Measurements from ENCODE around the gene TBX4. TPM values are rescaled to one million over a fixed set of nuclear protein-coding genes. Genes with fewer than 3 reads are reported as not detected.
A peak's percentile ranks its signal among the peaks of the same experiment; 100 is the strongest.

TBX4 gene
- total and polyA plus RNA-seq, 2 donors from 2014 or later: not detected

DNA sequence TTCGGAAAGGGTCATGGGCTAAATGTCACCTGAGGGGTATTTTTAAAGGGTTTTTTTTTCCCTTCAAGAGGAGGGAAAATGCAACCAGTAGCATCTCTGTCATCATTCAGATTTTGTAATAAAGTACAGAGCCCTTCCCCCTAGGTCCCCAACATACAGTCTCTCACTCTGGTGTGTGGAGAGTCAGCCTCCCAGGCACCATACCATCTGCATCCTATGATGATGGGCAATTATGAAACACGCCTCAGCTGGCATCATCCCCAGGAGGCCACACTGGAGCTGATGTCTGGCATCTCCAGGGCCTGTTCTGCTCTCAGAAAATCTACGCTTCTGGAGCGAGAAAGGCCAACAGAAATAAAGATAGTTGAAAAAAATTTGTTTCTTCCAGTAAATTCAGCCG lies 32.0 kb downstream of the TBX4 start:
- Histone ChIP-seq H3K27me3 (ENCODE audit: control insufficient read depth, insufficient read depth, low read length) (no peaks in the 10 kb centered on the region), H3K9me3 (ENCODE audit: control insufficient read depth in 2 of 3, insufficient read depth in 1 of 3, low read length in 3 of 3) (no peaks in the 10 kb centered on the region), H3K4me3 (ENCODE audit: low read length in 3 of 3) (no peak overlapping the region), H3K4me1 (ENCODE audit: control insufficient read depth in 2 of 3, insufficient read depth in 2 of 3, low read depth in 1 of 3, low read length in 3 of 3) (no peaks in the 10 kb centered on the region), H3K36me3 (ENCODE audit: control insufficient read depth in 2 of 3, insufficient read depth in 3 of 3, low read length in 3 of 3) (no peaks in the 10 kb centered on the region), H3K27ac (ENCODE audit: low read depth in 2 of 2, low read length in 2 of 2) (no peak overlapping the region), H3K9ac (ENCODE audit: low read length in 3 of 3) (no peak overlapping the region)
- no peak for DNase-seq
- no peak for FAIRE-seq
- TF ChIP-seq, protein P1, sequence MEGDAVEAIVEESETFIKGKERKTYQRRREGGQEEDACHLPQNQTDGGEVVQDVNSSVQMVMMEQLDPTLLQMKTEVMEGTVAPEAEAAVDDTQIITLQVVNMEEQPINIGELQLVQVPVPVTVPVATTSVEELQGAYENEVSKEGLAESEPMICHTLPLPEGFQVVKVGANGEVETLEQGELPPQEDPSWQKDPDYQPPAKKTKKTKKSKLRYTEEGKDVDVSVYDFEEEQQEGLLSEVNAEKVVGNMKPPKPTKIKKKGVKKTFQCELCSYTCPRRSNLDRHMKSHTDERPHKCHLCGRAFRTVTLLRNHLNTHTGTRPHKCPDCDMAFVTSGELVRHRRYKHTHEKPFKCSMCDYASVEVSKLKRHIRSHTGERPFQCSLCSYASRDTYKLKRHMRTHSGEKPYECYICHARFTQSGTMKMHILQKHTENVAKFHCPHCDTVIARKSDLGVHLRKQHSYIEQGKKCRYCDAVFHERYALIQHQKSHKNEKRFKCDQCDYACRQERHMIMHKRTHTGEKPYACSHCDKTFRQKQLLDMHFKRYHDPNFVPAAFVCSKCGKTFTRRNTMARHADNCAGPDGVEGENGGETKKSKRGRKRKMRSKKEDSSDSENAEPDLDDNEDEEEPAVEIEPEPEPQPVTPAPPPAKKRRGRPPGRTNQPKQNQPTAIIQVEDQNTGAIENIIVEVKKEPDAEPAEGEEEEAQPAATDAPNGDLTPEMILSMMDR (IDR thresholded peaks at IDR 0.05; ENCODE audit: borderline replicate concordance, extremely low read depth, insufficient read depth): no peak
- intact Hi-C loops (cut with DNase I): no loop called here

DNA sequence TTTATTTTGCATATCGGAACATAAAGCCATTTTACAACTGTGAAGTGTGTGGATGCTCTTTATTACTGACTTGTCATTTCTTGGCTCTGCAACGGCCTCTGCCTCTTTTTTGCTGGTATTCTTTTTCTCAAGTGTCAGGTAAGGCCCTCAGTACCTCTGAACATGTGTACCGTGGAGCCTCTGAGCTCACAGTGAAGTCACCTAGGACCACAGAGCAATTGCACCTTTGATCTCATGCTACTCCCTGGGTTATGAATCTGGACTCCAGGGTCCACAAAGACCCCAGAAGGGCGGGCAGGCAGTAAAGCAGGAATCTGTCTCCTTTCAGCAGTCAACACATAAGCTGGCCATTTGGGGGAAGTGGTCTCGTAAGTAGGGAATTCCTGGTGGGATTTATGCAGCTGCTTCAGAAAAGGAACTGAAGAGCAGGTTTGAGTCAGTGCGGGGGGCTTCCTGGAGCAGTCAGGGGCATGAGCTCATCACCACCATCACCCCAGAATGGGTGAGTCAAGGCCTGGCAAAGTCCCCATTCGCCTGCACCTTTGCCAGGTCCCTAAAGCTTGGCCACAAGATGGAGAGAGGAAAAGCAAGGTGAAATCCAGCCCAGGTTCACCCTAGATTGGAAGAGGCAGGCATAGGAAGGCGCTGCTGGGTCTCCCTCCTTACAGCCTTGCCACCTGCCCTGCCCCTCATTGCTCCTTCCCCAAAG lies 33.0 kb downstream of the TBX4 start:
- H3K4me3 ChIP-seq (ENCODE audit: low read length in 3 of 3): no peak overlapping the region
- H3K9ac ChIP-seq (ENCODE audit: low read length in 3 of 3): no peak overlapping the region
- no peaks in the 10 kb centered on the region for H3K27me3 ChIP-seq (ENCODE audit: control insufficient read depth, insufficient read depth, low read length)
- H3K9me3 ChIP-seq (ENCODE audit: control insufficient read depth in 2 of 3, insufficient read depth in 1 of 3, low read length in 3 of 3): no peaks in the 10 kb centered on the region
- no peaks in the 10 kb centered on the region for H3K4me1 ChIP-seq (ENCODE audit: control insufficient read depth in 2 of 3, insufficient read depth in 2 of 3, low read depth in 1 of 3, low read length in 3 of 3)
- intact Hi-C loops (cut with DNase I): no loop called here
- H3K27ac ChIP-seq (ENCODE audit: low read depth in 2 of 2, low read length in 2 of 2): no peak overlapping the region
- H3K36me3 ChIP-seq (ENCODE audit: control insufficient read depth in 2 of 3, insufficient read depth in 3 of 3, low read length in 3 of 3): no peaks in the 10 kb centered on the region
- DNase-seq (peak in 1 of 5 donors; percentile 6), FAIRE-seq (no peak)
- TF ChIP-seq, protein P1 (IDR thresholded peaks at IDR 0.05; ENCODE audit: borderline replicate concordance, extremely low read depth, insufficient read depth): no peak

DNA sequence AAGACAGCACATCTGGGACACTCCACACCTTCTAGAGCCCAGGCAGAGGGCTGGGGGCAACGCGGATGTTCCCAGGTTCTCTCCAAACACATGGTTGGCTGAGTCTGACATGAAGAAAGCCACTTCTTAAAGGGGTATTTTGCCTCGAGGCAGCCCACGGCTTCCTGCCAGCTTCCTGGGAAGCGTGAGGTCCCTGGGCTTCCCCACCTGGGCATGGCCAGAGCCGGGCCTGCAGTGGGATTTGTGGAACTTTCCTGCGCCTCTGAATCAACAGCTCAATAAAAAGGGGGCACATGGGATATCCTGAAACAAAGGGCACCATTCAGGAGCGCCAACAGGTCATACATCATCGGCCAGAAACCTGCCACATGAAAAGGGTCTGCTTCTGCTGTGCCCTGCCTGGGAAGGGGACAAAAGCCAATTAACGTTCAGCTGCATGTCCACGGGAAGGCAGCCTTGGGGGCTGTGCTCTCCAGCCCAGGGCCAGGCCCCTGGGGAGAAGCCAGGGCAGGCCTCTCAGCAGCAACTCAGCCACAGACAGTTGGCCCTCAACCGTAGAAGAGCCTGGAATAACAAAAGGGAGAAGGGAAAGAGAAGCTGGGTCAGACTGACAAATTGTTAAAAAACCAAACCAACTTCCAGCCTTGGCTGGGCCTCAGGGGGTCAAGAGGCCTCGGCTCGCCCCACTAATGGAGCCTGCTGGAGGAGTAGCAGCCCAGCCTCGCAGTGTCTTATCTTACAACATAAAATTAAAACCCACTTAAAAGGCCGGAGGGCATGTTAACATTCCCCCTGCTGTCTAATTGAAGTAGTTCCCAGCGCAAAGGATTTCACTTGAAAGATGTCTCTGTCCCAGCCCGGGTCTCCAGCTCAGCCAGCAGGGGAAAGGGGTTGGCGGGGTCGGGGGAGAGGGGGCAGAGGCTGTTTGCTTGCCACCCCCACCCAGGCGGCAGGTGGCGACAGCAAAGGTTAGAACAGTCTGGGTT lies 34.2 kb downstream of the TBX4 start:
- Histone ChIP-seq H3K4me1 (ENCODE audit: control insufficient read depth in 2 of 3, insufficient read depth in 2 of 3, low read depth in 1 of 3, low read length in 3 of 3) (no peaks in the 10 kb centered on the region), H3K9me3 (ENCODE audit: control insufficient read depth in 2 of 3, insufficient read depth in 1 of 3, low read length in 3 of 3) (no peaks in the 10 kb centered on the region), H3K4me3 (ENCODE audit: low read length in 3 of 3) (no peak overlapping the region), H3K27ac (ENCODE audit: low read depth in 2 of 2, low read length in 2 of 2) (no peak overlapping the region), H3K36me3 (ENCODE audit: control insufficient read depth in 2 of 3, insufficient read depth in 3 of 3, low read length in 3 of 3) (no peaks in the 10 kb centered on the region), H3K27me3 (ENCODE audit: control insufficient read depth, insufficient read depth, low read length) (no peaks in the 10 kb centered on the region), H3K9ac (ENCODE audit: low read length in 3 of 3) (no peak overlapping the region)
- no peak for FAIRE-seq
- peak; percentile 63 to 82 (median 76) for DNase-seq
- intact Hi-C loops (cut with DNase I): no loop called here
- TF ChIP-seq, protein P1 (IDR thresholded peaks at IDR 0.05; ENCODE audit: borderline replicate concordance, extremely low read depth, insufficient read depth): no peak
